ENCODE measurements around the gene SORD. TPM values are rescaled to one million over a fixed set of nuclear protein-coding genes. Genes with fewer than 3 reads are reported as not detected.
"Not testable (repeated sequence)": the region's sequence is repeated elsewhere in the genome, so short reads cannot be mapped to it uniquely, and the experiment has no call there.

SORD gene
- polyA plus RNA-seq, 1 experiment: 32.0 TPM

- Histone ChIP-seq H3K9me3 (ENCODE audit: control insufficient read depth, insufficient read depth, low read length) (no peaks in the 10 kb centered on the region), H3K27ac (ENCODE audit: low read depth, low read length) (no peak overlapping the region), H3K27me3 (ENCODE audit: control insufficient read depth, insufficient read depth, low read length) (no peaks in the 10 kb centered on the region), H3K4me3 (ENCODE audit: low read depth, low read length) (no peak overlapping the region)
- DNase-seq (ENCODE audit: low read depth, low spot score): no peak
- CTCF ChIA-PET: no interaction called here
- POLR2A ChIA-PET: no interaction called here
- no peak for TF ChIP-seq CTCF (IDR thresholded peaks at IDR 0.05; ENCODE audit: low read depth, low read length)
Observed at GRCh38 chr15:44999105-44999504, 23.9 kb upstream of the SORD start.

- H3K27ac ChIP-seq (ENCODE audit: low read depth, low read length); H3K4me3 ChIP-seq (ENCODE audit: low read depth, low read length); CTCF ChIA-PET; DNase-seq (ENCODE audit: low read depth, low spot score); H3K27me3 ChIP-seq (ENCODE audit: control insufficient read depth, insufficient read depth, low read length); H3K9me3 ChIP-seq (ENCODE audit: control insufficient read depth, insufficient read depth, low read length); POLR2A ChIA-PET: not testable (repeated sequence)
Observed at GRCh38 chr15:45001180-45001579, 21.8 kb upstream of the SORD start.

GRCh38 chr15:45003731-45004410, 19.1 kb upstream of the SORD start:
- H3K27ac ChIP-seq (ENCODE audit: low read depth, low read length); POLR2A ChIA-PET; H3K27me3 ChIP-seq (ENCODE audit: control insufficient read depth, insufficient read depth, low read length); H3K9me3 ChIP-seq (ENCODE audit: control insufficient read depth, insufficient read depth, low read length); H3K4me3 ChIP-seq (ENCODE audit: low read depth, low read length); CTCF ChIA-PET; DNase-seq (ENCODE audit: low read depth, low spot score): not testable (repeated sequence)

- CTCF ChIA-PET; H3K4me3 ChIP-seq (ENCODE audit: low read depth, low read length); POLR2A ChIA-PET: not testable (repeated sequence)
Observed at GRCh38 chr15:45004590-45005175, 18.3 kb upstream of the SORD start.

GRCh38 chr15:45009046-45009445, 13.9 kb upstream of the SORD start:
- no peak for DNase-seq (ENCODE audit: low read depth, low spot score)
- no peak for TF ChIP-seq CTCF (IDR thresholded peaks at IDR 0.05; ENCODE audit: low read depth, low read length)
- no peak overlapping the region for H3K27ac ChIP-seq (ENCODE audit: low read depth, low read length)
- H3K4me3 ChIP-seq (ENCODE audit: low read depth, low read length): no peak overlapping the region
- POLR2A ChIA-PET: no interaction called here
- no peaks in the 10 kb centered on the region for H3K27me3 ChIP-seq (ENCODE audit: control insufficient read depth, insufficient read depth, low read length)
- no peaks in the 10 kb centered on the region; the same call in 1 of the 2 replicates for H3K9me3 ChIP-seq (ENCODE audit: control insufficient read depth, insufficient read depth, low read length)
- CTCF ChIA-PET: no interaction called here

More at GRCh38 chr15:45004590-45005175, 18.3 kb upstream of the SORD start:
- not testable (repeated sequence) for H3K9me3 ChIP-seq (ENCODE audit: control insufficient read depth, insufficient read depth, low read length); H3K27ac ChIP-seq (ENCODE audit: low read depth, low read length); H3K27me3 ChIP-seq (ENCODE audit: control insufficient read depth, insufficient read depth, low read length); DNase-seq (ENCODE audit: low read depth, low spot score)

- H3K27me3 ChIP-seq (ENCODE audit: control insufficient read depth, insufficient read depth, low read length); DNase-seq (ENCODE audit: low read depth, low spot score); CTCF ChIA-PET; H3K4me3 ChIP-seq (ENCODE audit: low read depth, low read length); H3K27ac ChIP-seq (ENCODE audit: low read depth, low read length); H3K9me3 ChIP-seq (ENCODE audit: control insufficient read depth, insufficient read depth, low read length); POLR2A ChIA-PET: not testable (repeated sequence)
Observed at GRCh38 chr15:45015114-45015513, 7.9 kb upstream of the SORD start.

- H3K9me3 ChIP-seq (ENCODE audit: control insufficient read depth, insufficient read depth, low read length); POLR2A ChIA-PET; DNase-seq (ENCODE audit: low read depth, low spot score); H3K27ac ChIP-seq (ENCODE audit: low read depth, low read length); H3K4me3 ChIP-seq (ENCODE audit: low read depth, low read length); H3K27me3 ChIP-seq (ENCODE audit: control insufficient read depth, insufficient read depth, low read length): not testable (repeated sequence)
- CTCF ChIA-PET: interaction anchor here (1.5 kb wide), 1 partner anchor 97 kb away, joined by 4 read pairs; no protein-coding TSS in a partner anchor
Observed at GRCh38 chr15:45020222-45020900, 2.6 kb upstream of the SORD start.

GRCh38 chr15:45020901-45021259, 2.1 kb upstream of the SORD start:
- H3K9me3 ChIP-seq (ENCODE audit: control insufficient read depth, insufficient read depth, low read length); H3K4me3 ChIP-seq (ENCODE audit: low read depth, low read length); H3K27me3 ChIP-seq (ENCODE audit: control insufficient read depth, insufficient read depth, low read length); DNase-seq (ENCODE audit: low read depth, low spot score); H3K27ac ChIP-seq (ENCODE audit: low read depth, low read length); POLR2A ChIA-PET: not testable (repeated sequence)
- CTCF ChIA-PET: interaction anchor here (1.5 kb wide), 1 partner anchor 97 kb away, joined by 4 read pairs; no protein-coding TSS in a partner anchor

All from AG04450 (cell line).